BJ (cell line): ENCODE results near the gene SERPINB2. TPM values are rescaled to one million over a fixed set of nuclear protein-coding genes. Genes with fewer than 3 reads are reported as not detected.

Experiments
- CTCF ChIA-PET: fragments of 350-600 bp; formaldehyde crosslinking; extraction: SDS; loops from one replicate; lab custom pipeline; 2021; ENCODE audit warnings: antibody characterized with exemption, inconsistent platforms; lab: Yijun Ruan, JAX
- POLR2A ChIA-PET: fragments of 300-600 bp; sonication (Branson Sonifier 250); formaldehyde crosslinking; extraction: SDS; loops from one replicate; lab custom pipeline; 2021; ENCODE audit warnings: antibody characterized with exemption; lab: Charles Lee
- DNase-seq: peaks from one replicate; pipeline ENCODE4 v3.0.0-alpha.2; 2011; ENCODE audit warnings: low read depth
- H3K27me3 ChIP-seq: 2 replicates; pipeline ENCODE4 v1.6.0; 2011; ENCODE audit warnings: low read length; ENCODE audit not compliant: control insufficient read depth, insufficient read depth
- H3K36me3 ChIP-seq: 2 replicates; pipeline ENCODE4 v1.5.1; 2011; ENCODE audit warnings: low read length; ENCODE audit not compliant: control insufficient read depth, insufficient read depth
- H3K4me3 ChIP-seq: 2 replicates; pipeline ENCODE4 v1.5.1; 2011; ENCODE audit warnings: low read depth, mild to moderate bottlenecking, control low read depth, low read length
- CTCF ChIP-seq: IDR thresholded peaks from 2 replicates; pipeline ENCODE4 v1.5.1; 2011; ENCODE audit warnings: low read depth, mild to moderate bottlenecking, control low read depth, inconsistent platforms, low read length, moderate library complexity; ENCODE audit not compliant: insufficient read depth
- polyA plus RNA-seq: library from polyadenylated mRNA; depleted of rRNA; stranded (reverse); fragments of >200 nt; gene quantifications from 2 replicates; pipeline ENCODE4 v1.2.3, GENCODE V29; 2011

The SERPINB2 gene
- polyA plus RNA-seq, 1 experiment: 15.2 TPM

GRCh38 chr18:63850636-63851035 lies 36.9 kb upstream of the SERPINB2 start:
- no peak for TF ChIP-seq CTCF
- POLR2A ChIA-PET: no interaction called here
- Histone ChIP-seq H3K27me3 (no peaks in the 10 kb centered on the region), H3K36me3 (no peaks in the 10 kb centered on the region), H3K4me3 (no peak overlapping the region)
- CTCF ChIA-PET: no interaction called here
- DNase-seq: no peak

GRCh38 chr18:63858456-63858855 lies 29.0 kb upstream of the SERPINB2 start:
- Histone ChIP-seq H3K4me3 (no peak overlapping the region), H3K27me3 (no peaks in the 10 kb centered on the region; the same call in 1 of the 2 replicates), H3K36me3 (no peaks in the 10 kb centered on the region)
- ChIA-PET POLR2A (no interaction called here), CTCF (interaction anchor here (0.9 to 2.6 kb wide), 4 partner anchors 79 to 340 kb away, joined by 3 to 8 read pairs (median 6); no protein-coding TSS in a partner anchor)
- no peak for TF ChIP-seq CTCF
- DNase-seq: no peak

- POLR2A ChIA-PET: no interaction called here
- DNase-seq: no peak
- H3K27me3 ChIP-seq: no peaks in the 10 kb centered on the region; the same call in 1 of the 2 replicates
- no peak overlapping the region for H3K4me3 ChIP-seq
- no peak for TF ChIP-seq CTCF
- CTCF ChIA-PET: interaction anchor here (1.1 to 2.2 kb wide), 4 partner anchors 17 to 84 kb away, joined by 3 to 8 read pairs (median 5); no protein-coding TSS in a partner anchor
- no peaks in the 10 kb centered on the region for H3K36me3 ChIP-seq
Observed at GRCh38 chr18:63859781-63860475, 27.6 kb upstream of the SERPINB2 start.

- DNase-seq: no peak
- ChIA-PET POLR2A (no interaction called here), CTCF (interaction anchor here (2.2 kb wide), 1 partner anchor 76 kb away, joined by 8 read pairs; no protein-coding TSS in a partner anchor)
- TF ChIP-seq CTCF: no peak
- H3K27me3 ChIP-seq: no peaks in the 10 kb centered on the region; the same call in 1 of the 2 replicates
- H3K36me3 ChIP-seq: no peaks in the 10 kb centered on the region
- no peak overlapping the region for H3K4me3 ChIP-seq
Observed at GRCh38 chr18:63860531-63860930, 27.0 kb upstream of the SERPINB2 start.

- Histone ChIP-seq H3K4me3 (no peak overlapping the region), H3K36me3 (no peaks in the 10 kb centered on the region), H3K27me3 (no peaks in the 10 kb centered on the region)
- DNase-seq: no peak
- no peak for TF ChIP-seq CTCF
- ChIA-PET CTCF (interaction anchor here (0.5 to 1.7 kb wide), 7 partner anchors 10 to 349 kb away, joined by 3 to 10 read pairs (median 4); no protein-coding TSS in a partner anchor), POLR2A (no interaction called here)
Observed at GRCh38 chr18:63867368-63868125, 20.0 kb upstream of the SERPINB2 start.
